BJ (cell line): ENCODE measurements around the gene PARVA. TPM values are rescaled to one million over a fixed set of nuclear protein-coding genes. Genes with fewer than 3 reads are reported as not detected.

ENCODE experiments used
- CTCF ChIA-PET: fragments of 350-600 bp; formaldehyde crosslinking; extraction: SDS; loops from one replicate; lab custom pipeline; 2021; ENCODE audit warnings: antibody characterized with exemption, inconsistent platforms; lab: Yijun Ruan, JAX
- POLR2A ChIA-PET: fragments of 300-600 bp; sonication (Branson Sonifier 250); formaldehyde crosslinking; extraction: SDS; loops from one replicate; lab custom pipeline; 2021; ENCODE audit warnings: antibody characterized with exemption; lab: Charles Lee
- DNase-seq: peaks from one replicate; pipeline ENCODE4 v3.0.0-alpha.2; 2011; ENCODE audit warnings: low read depth
- H3K27me3 ChIP-seq: 2 replicates; pipeline ENCODE4 v1.6.0; 2011; ENCODE audit warnings: low read length; ENCODE audit not compliant: control insufficient read depth, insufficient read depth
- H3K36me3 ChIP-seq: 2 replicates; pipeline ENCODE4 v1.5.1; 2011; ENCODE audit warnings: low read length; ENCODE audit not compliant: control insufficient read depth, insufficient read depth
- H3K4me3 ChIP-seq: 2 replicates; pipeline ENCODE4 v1.5.1; 2011; ENCODE audit warnings: low read depth, mild to moderate bottlenecking, control low read depth, low read length
- CTCF ChIP-seq: IDR thresholded peaks from 2 replicates; pipeline ENCODE4 v1.5.1; 2011; ENCODE audit warnings: low read depth, mild to moderate bottlenecking, control low read depth, inconsistent platforms, low read length, moderate library complexity; ENCODE audit not compliant: insufficient read depth
- polyA plus RNA-seq: library from polyadenylated mRNA; depleted of rRNA; stranded (reverse); fragments of >200 nt; gene quantifications from 2 replicates; pipeline ENCODE4 v1.2.3, GENCODE V29; 2011

The PARVA gene
- polyA plus RNA-seq, 1 experiment: 143 TPM

- ChIA-PET CTCF (interaction anchor here (1.4 to 1.8 kb wide), 3 partner anchors 10 to 59 kb away, joined by 4 to 5 read pairs (median 4); partner anchors contain the start of gene PARVA), POLR2A (no interaction called here)
- Histone ChIP-seq H3K27me3 (no peaks in the 10 kb centered on the region), H3K4me3 (no peak overlapping the region), H3K36me3 (no peaks in the 10 kb centered on the region)
- TF ChIP-seq CTCF: no peak
- no peak for DNase-seq
Measured at GRCh38 chr11:12389676-12390657, 12.6 kb downstream of the PARVA start.

- CTCF ChIA-PET: interaction anchor here (1.8 kb wide), 1 partner anchor 60 kb away, joined by 4 read pairs; no protein-coding TSS in a partner anchor
Measured at GRCh38 chr11:12390687-12391110, 13.3 kb downstream of the PARVA start.

GRCh38 chr11:12392672-12393071, 15.3 kb downstream of the PARVA start:
- no peak for DNase-seq
- CTCF ChIA-PET: no interaction called here
- TF ChIP-seq CTCF: no peak
- Histone ChIP-seq H3K4me3 (no peak overlapping the region), H3K36me3 (no peaks in the 10 kb centered on the region), H3K27me3 (no peaks in the 10 kb centered on the region)
- POLR2A ChIA-PET: no interaction called here

More at GRCh38 chr11:12390687-12391110, 13.3 kb downstream of the PARVA start:
- TF ChIP-seq CTCF: no peak
- H3K27me3 ChIP-seq: no peaks in the 10 kb centered on the region
- no peaks in the 10 kb centered on the region for H3K36me3 ChIP-seq
- DNase-seq: no peak
- H3K4me3 ChIP-seq: no peak overlapping the region
- POLR2A ChIA-PET: no interaction called here

- CTCF ChIA-PET: interaction anchor here (0.7 to 0.9 kb wide), 2 partner anchors 14 to 17 kb away, joined by 3 read pairs; no protein-coding TSS in a partner anchor
- TF ChIP-seq CTCF: no peak
- H3K36me3 ChIP-seq: no peaks in the 10 kb centered on the region
- no peak for DNase-seq
- POLR2A ChIA-PET: no interaction called here
- H3K27me3 ChIP-seq: no peaks in the 10 kb centered on the region
- no peak overlapping the region for H3K4me3 ChIP-seq
Measured at GRCh38 chr11:12393691-12394090, 16.3 kb downstream of the PARVA start.

GRCh38 chr11:12394601-12395000, 17.2 kb downstream of the PARVA start:
- no peaks in the 10 kb centered on the region for H3K36me3 ChIP-seq
- no peaks in the 10 kb centered on the region for H3K27me3 ChIP-seq
- H3K4me3 ChIP-seq: no peak overlapping the region
- no peak for DNase-seq
- ChIA-PET CTCF (interaction anchor here (2.2 kb wide), 1 partner anchor 16 kb away, joined by 6 read pairs; no protein-coding TSS in a partner anchor), POLR2A (no interaction called here)
- TF ChIP-seq CTCF: no peak
